Measurements from ENCODE around the gene ATAD3A.
"Not testable (repeated sequence)": the region's sequence is repeated elsewhere in the genome, so short reads cannot be mapped to it uniquely, and the experiment has no call there.

Gene ATAD3A

GRCh38 chr1:1540818-1541628, 29.1 kb downstream of the ATAD3A start:
- DNase-seq, result no peak

GRCh38 chr1:1541956-1542765, 30.2 kb downstream of the ATAD3A start:
- DNase-seq, result no peak

- peak; percentile 19 for DNase-seq
Measured at GRCh38 chr1:1542766-1543705, 31.1 kb downstream of the ATAD3A start.

GRCh38 chr1:1543706-1544099, 31.7 kb downstream of the ATAD3A start:
- DNase-seq, result no peak

GRCh38 chr1:1544544-1544943, 32.6 kb downstream of the ATAD3A start:
- no peak for DNase-seq

GRCh38 chr1:1545946-1546737, 34.2 kb downstream of the ATAD3A start:
- no peak for DNase-seq

- no peak for DNase-seq
Measured at GRCh38 chr1:1547011-1547410, 35.0 kb downstream of the ATAD3A start.

GRCh38 chr1:1547476-1547875, 35.5 kb downstream of the ATAD3A start:
- DNase-seq, result no peak

GRCh38 chr1:1548591-1548990, 36.6 kb downstream of the ATAD3A start:
- no peak for DNase-seq

GRCh38 chr1:1550087-1550486, 38.1 kb downstream of the ATAD3A start:
- DNase-seq, result no peak

GRCh38 chr1:1550591-1551432, 38.9 kb downstream of the ATAD3A start:
- no peak for DNase-seq

- DNase-seq, result no peak
Measured at GRCh38 chr1:1551524-1552262, 39.7 kb downstream of the ATAD3A start.

- DNase-seq, result no peak
Measured at GRCh38 chr1:1552263-1552639, 40.3 kb downstream of the ATAD3A start.

GRCh38 chr1:1553821-1554494, 42.0 kb downstream of the ATAD3A start:
- no peak for DNase-seq

- DNase-seq, result no peak
Measured at GRCh38 chr1:1554550-1554925, 42.6 kb downstream of the ATAD3A start.

- no peak for DNase-seq
Measured at GRCh38 chr1:1554926-1555915, 43.3 kb downstream of the ATAD3A start.

GRCh38 chr1:1556505-1556904, 44.5 kb downstream of the ATAD3A start:
- DNase-seq, result no peak

- not testable (repeated sequence) for DNase-seq
Measured at GRCh38 chr1:1556961-1557360, 45.0 kb downstream of the ATAD3A start.

- DNase-seq, result not testable (repeated sequence)
Measured at GRCh38 chr1:1557688-1558087, 45.7 kb downstream of the ATAD3A start.
